Measurements from ENCODE around the gene ATP5F1D.

The ATP5F1D gene

DNA sequence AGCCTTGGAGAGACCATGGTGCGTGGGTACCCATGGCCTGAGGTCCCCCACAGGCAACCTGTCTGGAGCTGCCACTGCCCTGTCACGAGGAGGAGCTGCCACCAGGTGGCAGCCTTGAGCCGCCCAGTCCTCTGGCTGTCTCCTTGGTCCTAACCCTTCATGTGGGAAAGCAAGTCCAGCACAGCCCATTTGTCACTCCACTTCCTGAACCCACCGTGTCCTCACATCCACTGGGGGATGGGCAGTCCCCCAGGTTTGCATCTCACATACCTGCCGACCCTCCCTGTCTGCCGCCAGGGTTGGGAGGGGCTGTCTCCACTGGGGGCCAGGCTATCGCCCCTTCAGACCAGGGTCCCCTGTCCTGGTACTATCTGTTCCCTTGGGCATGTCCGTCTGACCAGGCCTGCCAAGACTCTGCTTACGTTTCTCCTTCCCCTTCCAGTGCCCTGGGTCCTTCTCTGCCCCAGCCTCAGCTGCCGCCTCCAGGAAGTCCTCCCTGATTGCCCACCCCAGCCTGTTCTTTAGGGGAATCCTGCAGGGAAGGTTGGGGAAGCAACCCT is 38.3 kb downstream of the ATP5F1D start:
- Histone ChIP-seq H3K4me1 (peaks cover 13% of the 10 kb centered on the region), H3K9me3 (ENCODE audit: control insufficient read depth, low read length) (no peaks in the 10 kb centered on the region), H3K27me3 (ENCODE audit: control insufficient read depth, insufficient read depth, low read length) (no peaks in the 10 kb centered on the region), H3K4me2 (ENCODE audit: low read length) (no peak overlapping the region), H2AFZ (no peak overlapping the region), H3K4me3 (ENCODE audit: low read depth, low read length) (no peak overlapping the region), H3K36me3 (ENCODE audit: control insufficient read depth, insufficient read depth, low read length) (no peaks in the 10 kb centered on the region), H3K79me2 (no peaks in the 10 kb centered on the region), H3K27ac (no peak overlapping the region), H3K9ac (no peak overlapping the region)
- peak; percentile 98 for TF ChIP-seq CTCF (IDR thresholded peaks at IDR 0.05)

DNA sequence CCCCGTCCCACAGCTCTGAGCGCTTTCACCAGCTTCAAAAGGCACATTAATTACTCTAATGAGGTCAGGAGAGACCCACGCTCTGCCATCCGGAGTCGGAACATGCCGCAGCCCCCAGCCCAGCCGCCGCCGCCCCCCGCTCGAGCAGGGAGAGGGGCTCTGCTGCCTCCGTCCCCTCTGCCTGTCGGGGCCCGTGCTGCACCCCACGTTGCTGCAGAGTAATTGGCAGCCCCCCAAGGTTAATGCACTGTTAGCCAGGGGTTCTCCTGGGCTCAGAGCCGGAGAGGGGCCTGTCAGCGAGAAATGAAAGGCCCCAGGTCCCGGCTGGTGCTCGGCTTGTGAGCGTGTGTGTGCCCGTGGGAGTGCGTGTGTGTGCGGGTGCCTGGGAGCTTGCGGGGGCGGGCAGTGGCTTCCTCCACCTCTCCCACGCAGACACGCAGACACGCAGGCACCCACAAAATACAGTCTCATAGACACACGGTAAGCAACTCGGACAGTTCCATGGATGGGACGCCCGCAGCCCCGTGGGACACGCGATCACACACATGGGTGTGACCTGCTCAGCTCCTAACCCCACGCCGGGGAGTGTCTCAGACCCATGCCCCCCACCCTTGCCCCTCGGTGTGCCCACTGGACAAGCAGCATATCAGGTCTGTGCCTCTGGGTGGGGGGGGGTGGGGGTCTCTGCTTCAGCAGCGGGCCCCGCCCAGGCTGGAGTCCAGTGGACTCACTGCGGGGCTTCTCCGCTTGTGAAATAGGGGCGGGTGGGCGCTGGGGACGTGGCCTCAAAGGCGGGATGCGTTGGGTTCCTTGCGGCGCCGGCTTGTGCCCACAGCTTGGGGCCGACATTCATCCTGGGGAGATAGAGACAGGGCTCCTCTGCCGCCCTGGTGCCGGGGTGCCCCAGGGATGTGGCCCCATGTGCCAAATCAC is 39.4 kb downstream of the ATP5F1D start:
- Histone ChIP-seq H3K9me3 (ENCODE audit: control insufficient read depth, low read length) (no peaks in the 10 kb centered on the region), H3K27ac (no peak overlapping the region), H3K4me1 (peaks cover 9% of the 10 kb centered on the region), H3K27me3 (ENCODE audit: control insufficient read depth, insufficient read depth, low read length) (no peaks in the 10 kb centered on the region), H3K36me3 (ENCODE audit: control insufficient read depth, insufficient read depth, low read length) (no peaks in the 10 kb centered on the region), H2AFZ (no peak overlapping the region), H3K4me3 (ENCODE audit: low read depth, low read length) (no peak overlapping the region), H3K4me2 (ENCODE audit: low read length) (no peak overlapping the region), H3K9ac (no peak overlapping the region), H3K79me2 (no peaks in the 10 kb centered on the region)
- no peak for TF ChIP-seq CTCF (IDR thresholded peaks at IDR 0.05)

- no peak overlapping the region for H3K4me2 ChIP-seq (ENCODE audit: low read length)
- no peaks in the 10 kb centered on the region for H3K36me3 ChIP-seq (ENCODE audit: control insufficient read depth, insufficient read depth, low read length)
- no peak overlapping the region for H2AFZ ChIP-seq
- peaks cover 5% of the 10 kb centered on the region for H3K4me1 ChIP-seq
- no peak for TF ChIP-seq CTCF (IDR thresholded peaks at IDR 0.05)
- no peak overlapping the region for H3K27ac ChIP-seq
- no peak overlapping the region for H3K4me3 ChIP-seq (ENCODE audit: low read depth, low read length)
- no peaks in the 10 kb centered on the region for H3K27me3 ChIP-seq (ENCODE audit: control insufficient read depth, insufficient read depth, low read length)
- no peak overlapping the region for H3K9ac ChIP-seq
- H3K9me3 ChIP-seq (ENCODE audit: control insufficient read depth, low read length), result no peaks in the 10 kb centered on the region
- no peaks in the 10 kb centered on the region for H3K79me2 ChIP-seq
Measured at GRCh38 chr19:1281569-1282287, 40.2 kb downstream of the ATP5F1D start.

DNA sequence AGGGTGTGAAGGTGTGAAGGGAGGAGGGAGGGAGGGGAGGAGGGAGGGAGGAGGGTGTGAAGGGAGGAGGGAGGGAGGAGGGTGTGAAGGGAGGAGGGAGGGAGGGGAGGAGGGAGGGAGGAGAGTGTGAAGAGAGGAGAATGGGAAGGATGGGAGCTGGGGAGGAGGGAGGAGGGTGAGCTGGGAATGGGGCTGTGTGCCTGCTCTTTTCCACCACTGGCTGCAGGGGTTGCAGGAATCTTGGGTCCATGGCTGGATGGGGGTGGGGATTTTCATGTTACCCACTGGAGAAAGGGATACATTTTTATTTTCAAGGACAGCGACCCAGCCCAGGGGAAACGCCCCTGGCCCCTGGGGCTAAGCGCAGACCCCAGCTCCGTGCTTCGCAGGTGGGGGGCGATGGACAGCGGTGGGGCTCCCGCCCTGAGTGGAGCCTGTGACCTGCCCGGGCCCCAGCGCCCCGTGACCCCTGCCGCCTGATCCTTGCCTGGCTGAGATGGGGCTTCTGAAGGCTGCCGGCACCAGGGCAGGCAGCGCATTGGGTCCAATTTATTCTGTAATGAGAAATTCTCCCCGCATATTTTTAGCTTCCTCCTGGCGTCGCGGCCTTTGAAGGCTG is 41.1 kb downstream of the ATP5F1D start:
- no peak overlapping the region for H2AFZ ChIP-seq

More for the DNA sequence above, 41.1 kb downstream of the ATP5F1D start:
- H3K4me2 ChIP-seq (ENCODE audit: low read length), result no peak overlapping the region
- no peaks in the 10 kb centered on the region for H3K36me3 ChIP-seq (ENCODE audit: control insufficient read depth, insufficient read depth, low read length)
- peaks cover 5% of the 10 kb centered on the region for H3K4me1 ChIP-seq
- H3K27me3 ChIP-seq (ENCODE audit: control insufficient read depth, insufficient read depth, low read length), result no peaks in the 10 kb centered on the region
- no peaks in the 10 kb centered on the region for H3K9me3 ChIP-seq (ENCODE audit: control insufficient read depth, low read length)
- TF ChIP-seq CTCF (IDR thresholded peaks at IDR 0.05), result no peak
- no peak overlapping the region for H3K27ac ChIP-seq
- no peak overlapping the region for H3K4me3 ChIP-seq (ENCODE audit: low read depth, low read length)
- no peak overlapping the region for H3K9ac ChIP-seq
- no peaks in the 10 kb centered on the region for H3K79me2 ChIP-seq
